B cell (primary cell): ENCODE data around the gene ZNF19. TPM values are rescaled to one million over a fixed set of nuclear protein-coding genes. Genes with fewer than 3 reads are reported as not detected.

ENCODE experiments used
- ATAC-seq: fragments of 200-7000 bp; cut with Tn5 transposase; one replicate; pipeline ENCODE4 v1.10.0; 2021; ENCODE audit warnings: low read depth, mild to moderate bottlenecking, moderate number of reproducible peaks, moderate library complexity
- CTCF ChIA-PET: fragments of 350-600 bp; sonication (Branson Sonifier 250); formaldehyde crosslinking; loops from one replicate; lab custom pipeline; 2021; ENCODE audit warnings: antibody characterized with exemption, inconsistent platforms; lab: Charles Lee
- POLR2A ChIA-PET: fragments of 350-600 bp; sonication (Branson Sonifier 250); formaldehyde crosslinking; loops from one replicate; lab custom pipeline; 2021; ENCODE audit warnings: antibody characterized with exemption; lab: Charles Lee
- DNase-seq: peaks from one replicate; pipeline ENCODE4 v3.0.0; 2013
- H2AFZ ChIP-seq: 2 replicates; pipeline ENCODE4 v1.6.1; 2012; ENCODE audit warnings: mild to moderate bottlenecking, low read depth, low read length; ENCODE audit not compliant: insufficient read depth, poor library complexity, severe bottlenecking
- H3K27ac ChIP-seq, 2 donors: 1 replicate in 1 of 2; 2 replicates in 1 of 2; pipeline ENCODE4 v1.5.1; 2012 to 2013; ENCODE audit warnings: low read length in 2 of 2, mild to moderate bottlenecking in 2 of 2, moderate library complexity in 1 of 2
- H3K27me3 ChIP-seq, 4 experiments: fragments of 200-600 bp in 1 of 4; sonication (generic) in 1 of 4; replicated peaks in 1 of 4; 1 replicate in 2 of 4; 2 replicates in 2 of 4; pipeline versions ENCODE4 v1.6.1 to v1.7.0; 2013 to 2016; ENCODE audit warnings: low read length in 3 of 4, mild to moderate bottlenecking in 2 of 4, mixed read lengths in 1 of 4, moderate library complexity in 1 of 4; ENCODE audit not compliant: insufficient read depth in 4 of 4, control insufficient read depth in 3 of 4; ENCODE audit errors: control extremely low read depth in 1 of 4
- H3K36me3 ChIP-seq, 2 experiments: replicated peaks in 1 of 2; 1 replicate in 1 of 2; 2 replicates in 1 of 2; pipeline versions ENCODE4 v1.6.1 to v1.7.1; 2013; ENCODE audit warnings: low read length in 1 of 2; ENCODE audit not compliant: insufficient read depth in 2 of 2, control insufficient read depth in 1 of 2; ENCODE audit errors: control extremely low read depth in 1 of 2, extremely low read depth in 1 of 2
- H3K4me1 ChIP-seq, 2 donors: fragments of 200-600 bp in 1 of 2; sonication (generic) in 1 of 2; 1 replicate in 1 of 2; 2 replicates in 1 of 2; pipeline versions ENCODE4 v1.5.1 to v1.6.1; 2013 to 2017; ENCODE audit warnings: low read length in 2 of 2; ENCODE audit not compliant: control insufficient read depth in 2 of 2, insufficient read depth in 2 of 2
- H3K4me2 ChIP-seq: replicated peaks from 2 replicates; pipeline ENCODE3; 2012; ENCODE audit warnings: mild to moderate bottlenecking, low read depth, low read length; ENCODE audit not compliant: poor library complexity, severe bottlenecking
- H3K4me3 ChIP-seq, 5 experiments: fragments of 200-600 bp in 1 of 5; sonication (generic) in 1 of 5; 1 replicate in 3 of 5; 2 replicates in 2 of 5; pipeline versions ENCODE4 v1.5.1 to v1.7.0; 2011 to 2016; ENCODE audit warnings: low read length in 4 of 5, mild to moderate bottlenecking in 4 of 5, low read depth in 2 of 5, control low read depth in 1 of 5, moderate library complexity in 1 of 5; ENCODE audit not compliant: insufficient read depth in 1 of 5; ENCODE audit errors: control extremely low read depth in 1 of 5, extremely low read depth in 1 of 5
- H3K79me2 ChIP-seq: fragments of 200-600 bp; sonication (generic); one replicate; pipeline ENCODE4 v1.6.0; 2016; ENCODE audit warnings: low read length; ENCODE audit not compliant: control insufficient read depth, insufficient read depth
- H3K9ac ChIP-seq: fragments of 200-600 bp; sonication (generic); 2 replicates; pipeline ENCODE4 v1.6.1; 2017; ENCODE audit warnings: mild to moderate bottlenecking, low read length, moderate library complexity
- H3K9me3 ChIP-seq, 3 donors: one replicate each; pipeline versions ENCODE4 v1.6.1 to v1.7.1; 2013; ENCODE audit warnings: low read length in 2 of 3; ENCODE audit not compliant: control insufficient read depth in 2 of 3, insufficient read depth in 1 of 3; ENCODE audit errors: control extremely low read depth in 1 of 3
- H4K20me1 ChIP-seq: 2 replicates; pipeline ENCODE4 v1.6.0; 2012; ENCODE audit warnings: mild to moderate bottlenecking, low read length; ENCODE audit not compliant: insufficient read depth, control insufficient read depth, poor library complexity, severe bottlenecking
- H3K27ac Mint-ChIP-seq: one replicate; pipeline ENCODE4 v1.8.0; 2021; ENCODE audit warnings: mixed read lengths
- H3K27me3 Mint-ChIP-seq: one replicate; pipeline ENCODE4 v1.8.0; 2021; ENCODE audit warnings: mixed read lengths
- H3K4me1 Mint-ChIP-seq: one replicate; pipeline ENCODE4 v1.8.0; 2021; ENCODE audit warnings: mixed read lengths
- H3K4me3 Mint-ChIP-seq: one replicate; pipeline ENCODE4 v1.8.0; 2021; ENCODE audit warnings: mixed read lengths
- H3K9me3 Mint-ChIP-seq: one replicate; pipeline ENCODE4 v1.8.0; 2022; ENCODE audit warnings: mixed read lengths; ENCODE audit not compliant: insufficient read depth
- CTCF ChIP-seq: fragments of 200-600 bp; IDR thresholded peaks from one replicate; pipeline ENCODE4 v1.8.0; 2022; ENCODE audit warnings: antibody characterized with exemption, mild to moderate bottlenecking
- EZH2 ChIP-seq: IDR thresholded peaks from 2 replicates; pipeline ENCODE4 v1.6.1; 2012; ENCODE audit warnings: borderline replicate concordance, low read depth, mild to moderate bottlenecking, moderate library complexity, low read length; ENCODE audit not compliant: insufficient read depth, poor library complexity, severe bottlenecking
- WGBS: methylation state at CpG from one replicate; pipeline ENCODE4 v1.1.5; 2013; ENCODE audit warnings: missing lambda C conversion rate; ENCODE audit not compliant: insufficient coverage; 5-methylcytosine and 5-hydroxymethylcytosine counted together
- intact Hi-C: fragments of 100-400 bp; cut with micrococcal nuclease; formaldehyde crosslinking; loops from one replicate; pipeline ENCODE4 v1.10.0; 2022
- polyA plus RNA-seq: library from polyadenylated mRNA; depleted of rRNA; stranded (reverse); fragments of >200 nt; gene quantifications from 2 replicates; pipeline ENCODE4 v1.2.3, GENCODE V29; 2012
- total RNA-seq, 2 donors: library from RNA; stranded (reverse); fragments of 120-200 nt in 1 of 2; gene quantifications; 1 replicate in 1 of 2; 2 replicates in 1 of 2; pipeline versions ENCODE4 v1.2.3 to v1.2.4, GENCODE V29; 2013 to 2022

Gene ZNF19
- total and polyA plus RNA-seq, 2 donors (not counting 1 experiment from before 2014, with no cell fraction given) = 2.4 to 12.6 TPM

- no peaks in the 10 kb centered on the region for H3K4me1 Mint-ChIP-seq
- ATAC-seq (peak; percentile 69), DNase-seq (peak; percentile 80)
- Histone ChIP-seq H2AFZ (no peak overlapping the region), H3K4me3 (no peak overlapping the region), H3K9ac (no peak overlapping the region), H3K36me3 (no peaks in the 10 kb centered on the region), H3K9me3 (peaks cover 0 to 2% (median 0%) of the 10 kb centered on the region in 3 donors), H4K20me1 (no peaks in the 10 kb centered on the region), H3K79me2 (no peaks in the 10 kb centered on the region), H3K4me2 (no peak overlapping the region), H3K4me1 (no peaks in the 10 kb centered on the region), H3K27ac (no peak overlapping the region), H3K27me3 (peaks cover 0 to 5% (median 1%) of the 10 kb centered on the region in 4 experiments)
- H3K4me3 Mint-ChIP-seq = no peak overlapping the region
- no peak overlapping the region for H3K27ac Mint-ChIP-seq
- POLR2A ChIA-PET = interaction anchor here (0.7 kb wide), 1 partner anchor 16 kb away, joined by 3 read pairs; no protein-coding TSS in a partner anchor
- CTCF ChIA-PET = interaction anchor here (0.7 to 8.8 kb wide), 34 partner anchors 10 to 729 kb away, joined by 3 to 258 read pairs (median 6); partner anchors contain the start of genes CHST4, ZNF19 and ZNF23
- intact Hi-C loops = loop anchor here (1.0 to 5.0 kb wide), 4 partner anchors 38 to 247 kb away; partner anchors contain the start of gene ZNF23
- 0% methylated on average over 3 of the region's 3 CpGs for WGBS
- no peaks in the 10 kb centered on the region for H3K9me3 Mint-ChIP-seq
- peaks cover 16% of the 10 kb centered on the region for H3K27me3 Mint-ChIP-seq
- no peak for TF ChIP-seq EZH2
- TF ChIP-seq CTCF = peak; percentile 91
Observed at GRCh38 chr16:71499775-71500364, 10.7 kb upstream of the ZNF19 start.

GRCh38 chr16:71498031-71498430 lies 8.9 kb upstream of the ZNF19 start:
- H3K27me3 Mint-ChIP-seq = peaks cover 16% of the 10 kb centered on the region
- TF ChIP-seq CTCF = no peak
- no peak for TF ChIP-seq EZH2
- Histone ChIP-seq H3K9me3 (no peaks in the 10 kb centered on the region), H3K4me2 (no peak overlapping the region), H3K27me3 (peaks cover 0 to 5% (median 1%) of the 10 kb centered on the region in 4 experiments), H3K27ac (no peak overlapping the region), H3K79me2 (no peaks in the 10 kb centered on the region), H4K20me1 (no peaks in the 10 kb centered on the region), H2AFZ (no peak overlapping the region), H3K9ac (no peak overlapping the region), H3K36me3 (no peaks in the 10 kb centered on the region), H3K4me3 (no peak overlapping the region), H3K4me1 (no peaks in the 10 kb centered on the region)
- ATAC-seq (no peak), DNase-seq (no peak)
- intact Hi-C loops = loop anchor here (5.0 kb wide), 1 partner anchor 249 kb away; no protein-coding TSS in a partner anchor
- H3K4me3 Mint-ChIP-seq = no peak overlapping the region
- H3K4me1 Mint-ChIP-seq = no peaks in the 10 kb centered on the region
- H3K9me3 Mint-ChIP-seq = no peaks in the 10 kb centered on the region
- 93% methylated on average over 3 of the region's 3 CpGs for WGBS
- no peak overlapping the region for H3K27ac Mint-ChIP-seq
- POLR2A ChIA-PET = no interaction called here
- CTCF ChIA-PET = interaction anchor here (0.7 to 8.8 kb wide), 12 partner anchors 36 to 118 kb away, joined by 3 to 258 read pairs (median 4); partner anchors contain the start of gene ZNF23
